ENCODE data around the gene ERICH4.
A peak's percentile ranks its signal among the peaks of the same experiment; 100 is the strongest.

Gene ERICH4, protein sequence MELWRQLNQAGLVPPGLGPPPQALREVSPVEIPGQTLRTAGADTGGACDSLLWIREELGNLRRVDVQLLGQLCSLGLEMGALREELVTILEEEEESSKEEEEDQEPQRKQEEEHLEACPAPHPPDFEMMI

DNA sequence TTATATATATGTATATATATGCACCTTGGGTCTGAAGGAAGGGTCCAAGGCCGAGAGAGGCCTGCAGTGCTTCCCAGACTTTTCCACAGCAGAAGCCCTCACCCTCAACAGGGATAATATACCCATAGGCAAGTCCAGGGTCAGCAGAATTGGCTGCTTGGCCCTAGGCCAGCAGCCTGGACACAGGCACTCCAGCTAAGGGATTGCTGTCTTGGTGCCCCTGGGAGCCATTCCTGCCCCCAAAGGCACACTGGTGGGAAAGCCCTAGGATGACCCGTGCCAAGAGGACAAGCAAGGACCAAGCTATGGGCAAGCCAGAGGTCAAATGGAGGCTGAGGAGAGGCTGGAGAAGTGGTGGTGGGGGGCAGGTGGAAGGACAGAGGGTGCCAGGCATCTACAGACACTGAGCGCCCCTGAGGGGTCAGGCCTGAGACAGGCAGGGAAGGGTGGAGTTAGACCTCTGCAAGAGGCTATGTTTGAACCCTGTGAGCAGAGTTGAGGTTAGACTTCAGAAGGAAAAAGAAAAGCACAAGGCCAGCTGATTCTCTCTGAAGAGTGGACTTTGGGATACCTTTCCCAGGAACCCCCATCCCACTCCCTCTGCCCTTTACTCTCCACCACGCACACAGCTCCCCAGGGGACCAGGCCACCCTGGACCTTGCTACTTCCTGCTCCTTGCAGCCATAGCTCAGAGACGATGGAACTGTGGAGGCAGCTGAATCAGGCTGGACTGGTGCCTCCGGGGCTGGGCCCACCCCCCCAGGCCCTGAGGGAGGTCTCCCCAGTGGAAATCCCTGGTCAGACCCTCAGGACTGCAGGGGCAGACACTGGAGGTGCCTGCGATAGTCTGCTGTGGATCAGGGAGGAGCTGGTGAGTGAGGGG, at the start of gene ERICH4:
ERICH4 (plus strand) TSS at position 684 of the 883 bp plus-strand sequence; CDS start at position 698, 14 bp downstream.
- no peak within 1 kb of the TSS for H3K4me3 ChIP-seq (replicated peaks; ENCODE audit: low read depth, low read length)
- TF ChIP-seq, protein P1, sequence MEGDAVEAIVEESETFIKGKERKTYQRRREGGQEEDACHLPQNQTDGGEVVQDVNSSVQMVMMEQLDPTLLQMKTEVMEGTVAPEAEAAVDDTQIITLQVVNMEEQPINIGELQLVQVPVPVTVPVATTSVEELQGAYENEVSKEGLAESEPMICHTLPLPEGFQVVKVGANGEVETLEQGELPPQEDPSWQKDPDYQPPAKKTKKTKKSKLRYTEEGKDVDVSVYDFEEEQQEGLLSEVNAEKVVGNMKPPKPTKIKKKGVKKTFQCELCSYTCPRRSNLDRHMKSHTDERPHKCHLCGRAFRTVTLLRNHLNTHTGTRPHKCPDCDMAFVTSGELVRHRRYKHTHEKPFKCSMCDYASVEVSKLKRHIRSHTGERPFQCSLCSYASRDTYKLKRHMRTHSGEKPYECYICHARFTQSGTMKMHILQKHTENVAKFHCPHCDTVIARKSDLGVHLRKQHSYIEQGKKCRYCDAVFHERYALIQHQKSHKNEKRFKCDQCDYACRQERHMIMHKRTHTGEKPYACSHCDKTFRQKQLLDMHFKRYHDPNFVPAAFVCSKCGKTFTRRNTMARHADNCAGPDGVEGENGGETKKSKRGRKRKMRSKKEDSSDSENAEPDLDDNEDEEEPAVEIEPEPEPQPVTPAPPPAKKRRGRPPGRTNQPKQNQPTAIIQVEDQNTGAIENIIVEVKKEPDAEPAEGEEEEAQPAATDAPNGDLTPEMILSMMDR (IDR thresholded peaks at IDR 0.05; ENCODE audit: low read length, missing control alignments): no peak
- no peak for DNase-seq (ENCODE audit: low read depth)

DNA sequence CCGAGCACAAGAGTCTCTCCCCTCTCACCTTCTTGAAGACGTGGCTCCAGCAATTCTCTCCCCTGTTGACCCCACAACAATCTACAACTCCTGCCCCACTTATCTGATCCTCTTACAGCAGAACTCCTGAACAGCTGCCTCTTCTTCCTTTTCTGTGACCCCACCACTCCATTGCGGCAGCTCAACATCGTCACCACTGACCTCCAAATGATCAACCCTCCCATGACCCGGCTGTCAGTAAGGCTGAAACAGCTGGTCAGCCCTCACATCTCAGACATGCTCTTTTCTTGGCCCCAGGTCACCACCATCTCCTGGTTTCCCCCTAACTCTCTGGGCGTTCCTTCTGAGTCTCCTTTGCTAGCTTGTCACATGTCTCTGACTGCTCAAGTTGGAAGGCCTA, 47.6 kb upstream of the ERICH4 start:
- H3K4me3 ChIP-seq (replicated peaks; ENCODE audit: low read depth, low read length): no peak overlapping the region
- no peak for DNase-seq (ENCODE audit: low read depth)

DNA sequence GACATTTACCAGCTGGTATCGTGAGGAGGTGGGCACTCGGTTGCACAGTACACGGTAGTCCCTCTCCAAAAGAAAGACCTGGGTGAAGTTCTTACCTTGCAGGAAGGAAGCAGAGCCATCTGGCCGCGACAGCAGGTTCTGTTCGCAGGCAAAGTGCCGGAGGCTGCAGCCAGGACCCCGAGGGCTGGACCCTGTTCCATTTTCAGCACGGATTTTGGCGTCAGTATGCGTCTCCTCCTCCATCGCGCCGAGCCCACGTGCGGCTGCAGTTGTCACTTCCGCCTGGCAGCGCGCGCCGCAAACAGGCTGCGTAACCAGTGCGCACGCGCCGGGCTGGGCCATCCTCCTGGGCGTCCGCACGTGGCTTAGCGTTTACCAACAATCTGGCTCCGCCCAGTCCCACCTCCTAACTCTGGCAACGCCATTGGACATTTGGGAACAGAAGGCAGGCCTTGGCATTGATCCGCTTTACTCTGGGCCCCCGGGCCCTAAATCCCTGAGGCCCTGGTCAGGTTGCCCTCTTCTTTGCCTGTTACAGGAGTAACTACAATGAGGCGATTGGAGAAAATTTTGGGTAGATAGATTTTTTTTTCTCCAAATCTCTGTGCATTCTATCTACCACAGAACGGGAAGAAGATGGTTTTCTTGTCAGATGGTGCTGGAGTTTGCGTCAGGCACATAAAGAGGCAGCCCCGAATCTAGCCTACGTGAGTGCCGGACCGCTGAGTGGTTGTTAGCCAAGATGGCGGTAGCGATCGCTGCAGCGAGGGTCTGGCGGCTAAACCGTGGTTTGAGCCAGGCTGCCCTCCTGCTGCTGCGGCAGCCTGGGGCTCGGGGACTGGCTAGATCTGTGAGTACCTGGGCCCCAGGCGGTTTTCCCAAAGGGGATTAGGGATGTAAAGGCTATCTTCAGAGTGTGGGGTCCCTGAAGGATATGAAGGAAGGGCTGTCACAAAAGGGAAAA, 45.6 kb upstream of the ERICH4 start, which contains the start of the genes BCKDHA and EXOSC5:
BCKDHA (plus strand) TSS at position 733 of the 964 bp plus-strand sequence; CDS start at position 743, 10 bp downstream.
EXOSC5 (minus strand) TSS at position 274 of the 964 bp plus-strand sequence; CDS start at position 243, 31 bp downstream.
- TF ChIP-seq, protein P1 (IDR thresholded peaks at IDR 0.05; ENCODE audit: low read length, missing control alignments): no peak
- peak; percentile 100 for DNase-seq (ENCODE audit: low read depth)
- H3K4me3 ChIP-seq (replicated peaks; ENCODE audit: low read depth, low read length): peak within 1 kb of the TSS; percentile 77

More for the DNA sequence above, 47.6 kb upstream of the ERICH4 start:
- TF ChIP-seq, protein P1 (IDR thresholded peaks at IDR 0.05; ENCODE audit: low read length, missing control alignments): no peak

DNA sequence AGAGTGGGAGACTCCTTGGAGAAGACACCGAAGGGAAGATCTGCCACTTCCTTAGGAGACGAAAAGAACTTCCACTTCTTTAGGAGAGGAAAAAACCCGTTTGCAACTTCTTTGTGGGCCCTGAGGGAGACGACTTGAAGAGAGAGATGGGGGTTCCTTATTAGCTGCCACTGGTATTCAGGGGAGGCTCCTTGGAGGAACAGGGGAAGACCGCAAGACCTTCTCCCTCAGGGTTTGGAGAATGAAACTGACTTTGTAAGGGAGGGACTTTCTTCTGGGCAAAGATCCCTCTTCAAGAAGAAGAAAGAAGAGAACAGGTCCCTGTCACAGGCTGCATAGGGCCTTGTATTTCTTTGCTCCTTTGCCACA, 44.9 kb upstream of the ERICH4 start:
- H3K4me3 ChIP-seq (replicated peaks; ENCODE audit: low read depth, low read length): peak overlapping the region; percentile 74
- no peak for DNase-seq (ENCODE audit: low read depth)
- TF ChIP-seq, protein P1 (IDR thresholded peaks at IDR 0.05; ENCODE audit: low read length, missing control alignments): no peak

DNA sequence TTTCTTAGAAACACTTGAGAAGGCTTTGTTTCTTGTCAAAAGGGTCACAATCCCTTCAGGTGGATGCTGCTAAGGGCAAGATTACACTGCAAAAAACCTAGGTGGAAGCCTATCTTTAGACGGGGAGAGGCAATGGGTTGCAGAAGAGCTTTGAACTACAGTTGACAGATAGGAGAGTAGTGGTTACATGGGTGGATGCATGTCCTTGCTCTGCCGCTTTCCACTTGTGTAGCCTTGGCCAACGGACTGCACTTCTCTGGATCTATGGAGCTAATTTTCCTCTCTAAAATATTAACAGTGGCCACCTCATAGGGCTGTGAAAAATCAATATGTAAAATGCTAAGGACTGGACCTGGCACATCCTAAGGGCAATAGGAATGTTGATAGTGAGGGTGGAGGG, 44.4 kb upstream of the ERICH4 start:
- TF ChIP-seq, protein P1 (IDR thresholded peaks at IDR 0.05; ENCODE audit: low read length, missing control alignments): no peak
- peak overlapping the region; percentile 74 for H3K4me3 ChIP-seq (replicated peaks; ENCODE audit: low read depth, low read length)
- no peak for DNase-seq (ENCODE audit: low read depth)

DNA sequence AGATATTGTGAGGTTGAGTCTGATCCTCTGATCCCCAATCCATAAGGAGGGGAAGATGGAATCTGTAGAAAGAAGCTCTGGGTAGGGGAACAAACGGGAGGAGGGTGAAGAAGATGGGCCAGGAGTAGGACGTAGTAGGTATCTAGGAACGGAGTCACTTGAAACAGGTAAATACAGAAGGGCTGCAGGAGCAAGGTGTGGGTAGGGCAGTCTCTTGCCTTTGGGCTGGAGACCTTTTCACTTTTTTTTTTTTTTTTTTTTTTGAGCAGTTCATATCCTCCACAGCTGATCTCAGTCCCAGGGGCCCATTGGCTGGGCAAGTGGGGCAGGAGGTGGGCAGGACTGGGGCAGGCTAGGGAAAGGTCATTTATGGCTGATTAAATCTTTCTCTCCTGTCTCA, 43.9 kb upstream of the ERICH4 start:
- H3K4me3 ChIP-seq (replicated peaks; ENCODE audit: low read depth, low read length): no peak overlapping the region

More for the DNA sequence above, 43.9 kb upstream of the ERICH4 start:
- DNase-seq (ENCODE audit: low read depth): no peak
- TF ChIP-seq, protein P1 (IDR thresholded peaks at IDR 0.05; ENCODE audit: low read length, missing control alignments): no peak

Measured in fibroblast of pulmonary artery (primary cell).